DOHH2 (cell line): Measurements from ENCODE around the gene ZPLD1.

Source experiments
- H3F3A ChIP-seq: fragments of 200-600 bp; sonication (generic), shearing (Covaris generic); 2 replicates; pipeline ENCODE4 v1.6.0; 2016; ENCODE audit warnings: antibody characterized with exemption, mild to moderate bottlenecking; ENCODE audit not compliant: control insufficient read depth, insufficient read depth
- H3K27ac ChIP-seq: fragments of 200-600 bp; sonication (generic); 2 replicates; pipeline ENCODE4 v1.5.1; 2014; ENCODE audit warnings: low read depth, mild to moderate bottlenecking, low read length, moderate library complexity
- H3K27me3 ChIP-seq: fragments of 200-600 bp; sonication (generic); 2 replicates; pipeline ENCODE4 v1.6.1; 2014; ENCODE audit warnings: mild to moderate bottlenecking, low read length, mixed read lengths; ENCODE audit not compliant: control insufficient read depth
- H3K36me3 ChIP-seq: fragments of 200-600 bp; sonication (generic); 2 replicates; pipeline ENCODE4 v1.6.1; 2014; ENCODE audit warnings: mild to moderate bottlenecking, low read length, moderate library complexity, mixed read lengths; ENCODE audit not compliant: control insufficient read depth
- H3K4me1 ChIP-seq: fragments of 200-600 bp; sonication (generic); 2 replicates; pipeline ENCODE4 v1.6.1; 2014; ENCODE audit warnings: mild to moderate bottlenecking, low read length, mixed read lengths; ENCODE audit not compliant: control insufficient read depth
- H3K4me2 ChIP-seq: fragments of 200-600 bp; sonication (generic); 2 replicates; pipeline ENCODE4 v1.6.0; 2014; ENCODE audit warnings: mild to moderate bottlenecking, low read length, moderate library complexity
- H3K4me3 ChIP-seq: fragments of 200-600 bp; sonication (generic); 2 replicates; pipeline ENCODE4 v1.5.1; 2014; ENCODE audit warnings: mild to moderate bottlenecking, low read length, mixed read lengths
- H3K79me2 ChIP-seq: fragments of 200-600 bp; sonication (generic); 2 replicates; pipeline ENCODE4 v1.6.1; 2014; ENCODE audit warnings: mild to moderate bottlenecking, low read length, mixed read lengths; ENCODE audit not compliant: control insufficient read depth
- H3K9me2 ChIP-seq: fragments of 200-600 bp; sonication (generic); replicated peaks from 2 replicates; pipeline ENCODE4 v1.6.1; 2014; ENCODE audit warnings: mild to moderate bottlenecking, low read length, mixed read lengths; ENCODE audit not compliant: control insufficient read depth
- H3K9me3 ChIP-seq: fragments of 200-600 bp; sonication (generic); 2 replicates; pipeline ENCODE4 v1.6.1; 2014; ENCODE audit warnings: antibody characterized with exemption, low read length, mixed read lengths; ENCODE audit not compliant: control insufficient read depth, insufficient read depth
- H4K20me1 ChIP-seq: fragments of 200-600 bp; sonication (generic); 2 replicates; pipeline ENCODE4 v1.6.0; 2014; ENCODE audit warnings: low read depth, mild to moderate bottlenecking, antibody characterized with exemption, low read length, moderate library complexity; ENCODE audit not compliant: control insufficient read depth, insufficient read depth
- CTCF ChIP-seq: fragments of 200-600 bp; sonication (generic); IDR thresholded peaks from one replicate; pipeline ENCODE4 v1.5.1; 2014; ENCODE audit warnings: antibody characterized with exemption, mild to moderate bottlenecking, low read depth, low read length; ENCODE audit not compliant: poor library complexity, severe bottlenecking
- EZH2phosphoT487 ChIP-seq: fragments of 200-600 bp; sonication (generic); IDR thresholded peaks from 2 replicates; pipeline ENCODE4 v1.6.1; 2017; ENCODE audit warnings: borderline replicate concordance, mild to moderate bottlenecking, antibody characterized with exemption, low read length, moderate library complexity, mixed read lengths

Gene ZPLD1

GRCh38 chr3:102512734-102513504 is 78.1 kb downstream of the ZPLD1 start:
- Histone ChIP-seq H3K9me3 (no peaks in the 10 kb centered on the region), H4K20me1 (no peaks in the 10 kb centered on the region), H3K9me2 (no peaks in the 10 kb centered on the region), H3F3A (no peaks in the 10 kb centered on the region), H3K4me3 (no peak overlapping the region), H3K4me1 (no peaks in the 10 kb centered on the region), H3K27ac (no peak overlapping the region), H3K36me3 (no peaks in the 10 kb centered on the region), H3K4me2 (no peak overlapping the region), H3K27me3 (no peaks in the 10 kb centered on the region), H3K79me2 (no peaks in the 10 kb centered on the region)
- TF ChIP-seq EZH2phosphoT487 (no peak), CTCF (no peak)

GRCh38 chr3:102514241-102514640 is 79.4 kb downstream of the ZPLD1 start:
- TF ChIP-seq EZH2phosphoT487 (no peak), CTCF (no peak)
- H3K27me3 ChIP-seq: no peaks in the 10 kb centered on the region
- no peak overlapping the region for H3K4me3 ChIP-seq
- no peak overlapping the region for H3K4me2 ChIP-seq
- H3K27ac ChIP-seq: no peak overlapping the region
- no peaks in the 10 kb centered on the region for H3F3A ChIP-seq
- no peaks in the 10 kb centered on the region for H3K79me2 ChIP-seq
- H4K20me1 ChIP-seq: no peaks in the 10 kb centered on the region
- H3K9me3 ChIP-seq: no peaks in the 10 kb centered on the region
- no peaks in the 10 kb centered on the region for H3K36me3 ChIP-seq
- no peaks in the 10 kb centered on the region for H3K9me2 ChIP-seq
- H3K4me1 ChIP-seq: no peaks in the 10 kb centered on the region

- Histone ChIP-seq H3F3A (no peaks in the 10 kb centered on the region), H3K4me3 (no peak overlapping the region), H3K9me2 (no peaks in the 10 kb centered on the region), H3K4me2 (no peak overlapping the region), H4K20me1 (no peaks in the 10 kb centered on the region), H3K79me2 (no peaks in the 10 kb centered on the region), H3K27me3 (no peaks in the 10 kb centered on the region), H3K36me3 (no peaks in the 10 kb centered on the region), H3K4me1 (peaks cover 7% of the 10 kb centered on the region), H3K27ac (no peak overlapping the region), H3K9me3 (no peaks in the 10 kb centered on the region)
- TF ChIP-seq CTCF: no peak
- no peak for TF ChIP-seq EZH2phosphoT487
Measured at GRCh38 chr3:102521246-102521645, 86.4 kb downstream of the ZPLD1 start.
